H1 (cell line): ENCODE results near the gene ACOT9. TPM values are rescaled to one million over a fixed set of nuclear protein-coding genes. Genes with fewer than 3 reads are reported as not detected.

ENCODE experiments used
- CEBPB ChIP-seq: IDR thresholded peaks from 2 replicates; pipeline ENCODE4 v1.6.1; 2012; ENCODE audit warnings: low read depth, low read length
- NRF1 ChIP-seq: IDR thresholded peaks from 2 replicates; pipeline ENCODE4 v1.6.1; 2011; ENCODE audit warnings: mild to moderate bottlenecking, low read depth, low read length, improper control_type of control experiment
- RNF2 ChIP-seq: fragments of 200-900, 300-1000 bp; sonication (generic); IDR thresholded peaks from 2 replicates; pipeline ENCODE4 v1.7.1; 2016; ENCODE audit warnings: borderline replicate concordance, low read depth, mild to moderate bottlenecking, antibody characterized with exemption, low read length; ENCODE audit not compliant: poor library complexity, severe bottlenecking; ENCODE audit errors: missing control alignments
- polyA plus RNA-seq, 7 experiments: library from polyadenylated mRNA; depleted of rRNA in 3 of 7; stranded (reverse) in 5 of 7; unstranded in 2 of 7; fragments of >200 nt in 5 of 7; fragments of 200-250 nt in 2 of 7; gene quantifications; 1 replicate in 5 of 7; 2 replicates in 1 of 7; 4 replicates in 1 of 7; pipeline versions ENCODE4 v1.2.1 to v1.2.3, GENCODE V29; 2011 to 2013; ENCODE audit warnings: missing spikeins in 2 of 7, mixed read lengths in 2 of 7
- total RNA-seq: library from RNA; stranded (reverse); fragmentation: NEBNext Ultra II Directional; extraction: Animal tissue kit (Norgen Biotek cat#: 25700); gene quantifications from 2 replicates; pipeline ENCODE4 v1.2.1, GENCODE V29; 2021
- TF ChIP-seq, protein P1 (sequence below): IDR thresholded peaks from 2 replicates; pipeline ENCODE4 v1.6.1; 2012; ENCODE audit warnings: inconsistent platforms

ACOT9 gene
- total and polyA plus RNA-seq, 2 of the 8 experiments (the other 6 are each of a cell fraction or from before 2014, with no cell fraction given) = 20.7 to 39.5 TPM

DNA sequence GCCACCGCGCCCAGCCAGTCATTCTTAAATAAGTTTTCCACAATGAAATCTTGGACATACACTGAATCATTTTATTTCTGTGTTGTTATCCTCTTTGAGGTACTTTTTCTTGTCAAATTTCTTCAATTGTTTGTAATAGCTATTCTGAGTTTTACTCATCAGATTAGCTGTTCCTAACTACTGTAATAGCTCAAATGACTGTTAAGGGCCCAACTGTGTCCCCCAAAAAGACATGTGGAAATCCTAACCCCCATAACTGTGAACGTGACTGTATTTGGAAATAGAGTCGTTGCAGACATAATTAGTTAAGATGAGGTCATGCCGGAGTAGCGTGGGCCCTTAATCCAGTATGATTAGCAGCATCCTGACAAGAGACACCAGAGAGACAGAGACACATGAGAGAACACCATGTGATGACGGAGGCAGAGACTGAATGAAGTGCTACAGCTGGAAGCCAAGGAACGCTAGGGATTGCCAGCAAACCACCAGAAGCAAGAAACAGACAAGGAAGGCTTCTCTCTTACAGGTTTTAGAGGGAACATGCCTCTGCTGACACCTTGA is 22.9 kb downstream of the ACOT9 start (continued):
- TF ChIP-seq RNF2 (no peak), NRF1 (no peak), CEBPB (no peak)
- TF ChIP-seq, protein P1, sequence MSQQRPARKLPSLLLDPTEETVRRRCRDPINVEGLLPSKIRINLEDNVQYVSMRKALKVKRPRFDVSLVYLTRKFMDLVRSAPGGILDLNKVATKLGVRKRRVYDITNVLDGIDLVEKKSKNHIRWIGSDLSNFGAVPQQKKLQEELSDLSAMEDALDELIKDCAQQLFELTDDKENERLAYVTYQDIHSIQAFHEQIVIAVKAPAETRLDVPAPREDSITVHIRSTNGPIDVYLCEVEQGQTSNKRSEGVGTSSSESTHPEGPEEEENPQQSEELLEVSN = no peak
